Osteoblast (primary cell): ENCODE measurements around the gene ADAM29. TPM values are rescaled to one million over a fixed set of nuclear protein-coding genes. Genes with fewer than 3 reads are reported as not detected.
"Not testable (repeated sequence)": the region's sequence is repeated elsewhere in the genome, so short reads cannot be mapped to it uniquely, and the experiment has no call there.

ENCODE experiments used
- DNase-seq: peaks from one replicate; pipeline ENCODE4 v3.0.0; 2011; ENCODE audit warnings: low spot score, mixed read lengths; ENCODE audit not compliant: insufficient read length; ENCODE audit errors: missing footprints
- H2AFZ ChIP-seq: 2 replicates; pipeline ENCODE4 v1.6.0; 2011; ENCODE audit warnings: mild to moderate bottlenecking, low read length
- H3K27ac ChIP-seq: 2 replicates; pipeline ENCODE4 v1.5.1; 2011; ENCODE audit warnings: mild to moderate bottlenecking, low read depth, low read length, moderate library complexity
- H3K27me3 ChIP-seq: 2 replicates; pipeline ENCODE4 v1.6.0; 2012; ENCODE audit warnings: mild to moderate bottlenecking, control low read depth, inconsistent platforms, low read length, moderate library complexity; ENCODE audit not compliant: insufficient read depth
- H3K36me3 ChIP-seq: 2 replicates; pipeline ENCODE4 v1.5.1; 2011; ENCODE audit warnings: mild to moderate bottlenecking, low read length, control low read depth, moderate library complexity; ENCODE audit not compliant: insufficient read depth
- H3K4me1 ChIP-seq: 2 replicates; pipeline ENCODE4 v1.5.1; 2011; ENCODE audit warnings: mild to moderate bottlenecking, low read length, control low read depth, moderate library complexity; ENCODE audit not compliant: insufficient read depth
- H3K4me2 ChIP-seq: 2 replicates; pipeline ENCODE4 v1.6.0; 2011; ENCODE audit warnings: mild to moderate bottlenecking, low read length; ENCODE audit not compliant: insufficient read depth
- H3K4me3 ChIP-seq: fragments of 200-600 bp; sonication (generic); 3 replicates; pipeline ENCODE4 v1.5.1; 2012; ENCODE audit warnings: mild to moderate bottlenecking, low read length, inconsistent platforms; ENCODE audit not compliant: insufficient read depth
- H3K79me2 ChIP-seq: 2 replicates; pipeline ENCODE4 v1.6.0; 2012; ENCODE audit warnings: mild to moderate bottlenecking, low read length, control low read depth, inconsistent platforms; ENCODE audit not compliant: insufficient read depth
- H3K9me3 ChIP-seq: 2 replicates; pipeline ENCODE4 v1.5.1; 2011; ENCODE audit warnings: low read depth, low read length, control low read depth
- H4K20me1 ChIP-seq: 2 replicates; pipeline ENCODE4 v1.6.0; 2012; ENCODE audit warnings: mild to moderate bottlenecking, low read length, control low read depth; ENCODE audit not compliant: insufficient read depth
- CTCF ChIP-seq: IDR thresholded peaks from 2 replicates; pipeline ENCODE4 v1.5.1; 2011; ENCODE audit warnings: mild to moderate bottlenecking, low read depth, low read length, moderate library complexity; ENCODE audit errors: extremely low read depth
- total RNA-seq: library from RNA; depleted of rRNA; stranded (reverse); fragments of >200 nt; gene quantifications from 2 replicates; pipeline ENCODE4 v1.2.3, GENCODE V29; 2012

ADAM29 gene
- total RNA-seq, 1 donor: not detected

GRCh38 chr4:174973336-174973735 is 55.2 kb downstream of the ADAM29 start:
- no peaks in the 10 kb centered on the region for H3K27me3 ChIP-seq
- no peak overlapping the region for H3K4me3 ChIP-seq
- H3K9me3 ChIP-seq: no peaks in the 10 kb centered on the region
- H4K20me1 ChIP-seq: no peaks in the 10 kb centered on the region
- DNase-seq: no peak
- no peaks in the 10 kb centered on the region for H3K79me2 ChIP-seq
- H3K36me3 ChIP-seq: no peaks in the 10 kb centered on the region
- H3K4me1 ChIP-seq: no peaks in the 10 kb centered on the region
- no peak overlapping the region for H3K27ac ChIP-seq
- H2AFZ ChIP-seq: no peak overlapping the region
- no peak overlapping the region for H3K4me2 ChIP-seq
- TF ChIP-seq CTCF: no peak

GRCh38 chr4:174983128-174983750 is 65.1 kb downstream of the ADAM29 start:
- H3K9me3 ChIP-seq: peaks cover 2% of the 10 kb centered on the region
- H4K20me1 ChIP-seq: no peaks in the 10 kb centered on the region
- no peak overlapping the region for H3K4me3 ChIP-seq
- H3K27me3 ChIP-seq: no peaks in the 10 kb centered on the region
- H3K27ac ChIP-seq: no peak overlapping the region
- no peak overlapping the region for H3K4me2 ChIP-seq
- H3K79me2 ChIP-seq: no peaks in the 10 kb centered on the region
- TF ChIP-seq CTCF: no peak
- no peak overlapping the region for H2AFZ ChIP-seq
- DNase-seq: no peak
- no peaks in the 10 kb centered on the region for H3K4me1 ChIP-seq
- H3K36me3 ChIP-seq: no peaks in the 10 kb centered on the region

- not testable (repeated sequence) for H3K79me2 ChIP-seq, DNase-seq, H3K36me3 ChIP-seq, H3K27ac ChIP-seq, H3K9me3 ChIP-seq, H4K20me1 ChIP-seq, H3K4me3 ChIP-seq, H3K4me2 ChIP-seq, H3K4me1 ChIP-seq, H3K27me3 ChIP-seq, H2AFZ ChIP-seq
These were observed 65.7 kb downstream of the ADAM29 start for GRCh38 chr4:174983870-174984269.

GRCh38 chr4:174989791-174990190 is 71.6 kb downstream of the ADAM29 start:
- H3K36me3 ChIP-seq: no peaks in the 10 kb centered on the region
- TF ChIP-seq CTCF: no peak
- peaks cover 2% of the 10 kb centered on the region for H3K9me3 ChIP-seq

More at GRCh38 chr4:174989791-174990190, 71.6 kb downstream of the ADAM29 start:
- Histone ChIP-seq H3K4me3 (no peak overlapping the region), H3K79me2 (no peaks in the 10 kb centered on the region), H3K27ac (no peak overlapping the region), H2AFZ (no peak overlapping the region), H3K4me2 (no peak overlapping the region), H4K20me1 (no peaks in the 10 kb centered on the region), H3K27me3 (no peaks in the 10 kb centered on the region), H3K4me1 (no peaks in the 10 kb centered on the region)
- no peak for DNase-seq
